Peyer's patch (tissue), 4 donors: ENCODE data around the gene GALE. TPM values are rescaled to one million over a fixed set of nuclear protein-coding genes. Genes with fewer than 3 reads are reported as not detected.
A peak's percentile ranks its signal among the peaks of the same experiment; 100 is the strongest.

Source experiments
- DNase-seq, 3 donors: peaks; one replicate each; pipeline ENCODE4 v3.0.0-alpha.2; 2017 to 2019
- H3K27ac ChIP-seq, 4 donors: fragments of 200-600 bp; sonication (generic); one replicate each; pipeline ENCODE4 v1.5.1; 2016 to 2019
- H3K27me3 ChIP-seq, 2 donors: fragments of 200-600 bp; sonication (generic); one replicate each; pipeline ENCODE4 v1.5.1; 2019
- H3K36me3 ChIP-seq, 3 donors: fragments of 200-600 bp; sonication (generic); one replicate each; pipeline ENCODE4 v1.5.1; 2016 to 2019
- H3K4me1 ChIP-seq, 4 donors: fragments of 200-600 bp; sonication (generic); one replicate each; pipeline ENCODE4 v1.5.1; 2016 to 2019
- H3K4me3 ChIP-seq, 4 donors: fragments of 200-600 bp; sonication (generic); 1 replicate in 3 of 4; 2 replicates in 1 of 4; pipeline ENCODE4 v1.5.1; 2016 to 2019; ENCODE audit warnings: mild to moderate bottlenecking in 1 of 4
- H3K9me3 ChIP-seq, 4 donors: fragments of 200-600 bp; sonication (generic); one replicate each; pipeline ENCODE4 v1.5.1; 2016 to 2019; ENCODE audit warnings: mild to moderate bottlenecking in 1 of 4
- POLR2A ChIP-seq, 2 donors: fragments of 450-650 bp; IDR thresholded peaks; one replicate each; pipeline ENCODE4 v1.5.1; 2017; ENCODE audit warnings: antibody characterized with exemption in 2 of 2, mild to moderate bottlenecking in 2 of 2, moderate library complexity in 2 of 2
- total RNA-seq, 4 donors: library from RNA; depleted of rRNA; stranded (reverse); fragments of >200 nt; gene quantifications; one replicate each; pipeline ENCODE4 v1.1.0, GENCODE V29; 2016
- TF ChIP-seq, protein P1 (sequence below), 6 experiments: fragments of 450-650 bp in 4 of 6; fragments of 200-600 bp in 2 of 6; sonication (generic) in 1 of 6; IDR thresholded peaks; one replicate each; pipeline ENCODE4 v1.5.1; 2017 to 2019; ENCODE audit warnings: antibody characterized with exemption in 6 of 6, mild to moderate bottlenecking in 3 of 6, moderate library complexity in 1 of 6

The GALE gene
- total RNA-seq, 4 donors from 2014 or later = 58.6 to 137 (median 107) TPM

DNA sequence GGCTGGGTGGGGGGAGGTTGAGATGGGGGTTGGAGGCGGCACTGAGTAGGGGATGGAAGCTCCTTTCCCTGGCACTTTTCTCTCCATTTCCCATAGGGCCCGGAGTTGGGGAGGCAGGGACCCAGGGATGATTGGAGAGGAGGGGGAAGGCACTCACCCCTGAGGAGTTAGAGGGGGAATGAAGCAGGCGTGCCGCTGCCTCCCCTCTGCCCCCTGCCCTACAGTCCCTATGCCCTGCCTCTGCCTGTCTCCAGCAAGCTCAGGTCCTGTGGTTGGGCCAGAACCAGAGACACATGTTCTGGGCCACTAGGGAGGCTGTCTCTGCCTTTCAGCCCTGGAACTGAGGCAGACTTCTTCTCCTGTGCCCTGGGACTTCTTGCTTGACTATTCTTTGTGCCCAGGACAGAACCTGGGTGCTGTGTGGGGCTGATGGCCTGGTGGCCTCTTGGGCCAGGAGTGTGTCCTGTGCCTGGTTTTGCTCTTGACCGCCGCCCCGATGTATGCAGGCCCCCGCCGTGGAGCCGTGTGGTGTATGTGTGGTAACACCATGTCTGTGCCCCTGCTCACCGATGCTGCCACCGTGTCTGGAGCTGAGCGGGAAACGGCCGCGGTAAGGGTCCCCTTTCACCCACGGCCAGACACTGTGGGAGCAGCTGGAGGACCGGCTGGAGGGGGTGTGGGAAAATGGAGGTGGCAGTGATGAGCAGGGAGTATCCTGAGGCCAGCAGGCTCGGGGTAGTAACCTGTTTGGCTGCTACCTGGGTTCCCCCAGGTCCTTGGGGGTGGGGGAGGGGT, 8.2 kb downstream of the GALE start:
- no peaks in the 10 kb centered on the region for H3K9me3 ChIP-seq
- DNase-seq = peak in 1 of 3 donors; percentile 49
- no peaks in the 10 kb centered on the region for H3K27me3 ChIP-seq
- H3K36me3 ChIP-seq = peaks cover 0 to 56% (median 0%) of the 10 kb centered on the region in 3 donors
- TF ChIP-seq POLR2A (IDR thresholded peaks at IDR 0.05) = no peak
- TF ChIP-seq, protein P1, sequence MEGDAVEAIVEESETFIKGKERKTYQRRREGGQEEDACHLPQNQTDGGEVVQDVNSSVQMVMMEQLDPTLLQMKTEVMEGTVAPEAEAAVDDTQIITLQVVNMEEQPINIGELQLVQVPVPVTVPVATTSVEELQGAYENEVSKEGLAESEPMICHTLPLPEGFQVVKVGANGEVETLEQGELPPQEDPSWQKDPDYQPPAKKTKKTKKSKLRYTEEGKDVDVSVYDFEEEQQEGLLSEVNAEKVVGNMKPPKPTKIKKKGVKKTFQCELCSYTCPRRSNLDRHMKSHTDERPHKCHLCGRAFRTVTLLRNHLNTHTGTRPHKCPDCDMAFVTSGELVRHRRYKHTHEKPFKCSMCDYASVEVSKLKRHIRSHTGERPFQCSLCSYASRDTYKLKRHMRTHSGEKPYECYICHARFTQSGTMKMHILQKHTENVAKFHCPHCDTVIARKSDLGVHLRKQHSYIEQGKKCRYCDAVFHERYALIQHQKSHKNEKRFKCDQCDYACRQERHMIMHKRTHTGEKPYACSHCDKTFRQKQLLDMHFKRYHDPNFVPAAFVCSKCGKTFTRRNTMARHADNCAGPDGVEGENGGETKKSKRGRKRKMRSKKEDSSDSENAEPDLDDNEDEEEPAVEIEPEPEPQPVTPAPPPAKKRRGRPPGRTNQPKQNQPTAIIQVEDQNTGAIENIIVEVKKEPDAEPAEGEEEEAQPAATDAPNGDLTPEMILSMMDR (IDR thresholded peaks at IDR 0.05) = no peak
- peak overlapping the region; percentile 62 to 82 (median 74) for H3K4me3 ChIP-seq
- peak overlapping the region; percentile 75 to 86 (median 82) for H3K27ac ChIP-seq
- H3K4me1 ChIP-seq = peaks cover 5 to 29% (median 10%) of the 10 kb centered on the region in 4 donors

GRCh38 chr1:23791516-23792047, 9.0 kb downstream of the GALE start:
- peak in 2 of 3 donors; percentile 36 to 59 for DNase-seq
- Histone ChIP-seq H3K27me3 (no peaks in the 10 kb centered on the region), H3K36me3 (peaks cover 0 to 57% (median 0%) of the 10 kb centered on the region in 3 donors), H3K4me1 (peaks cover 5 to 29% (median 10%) of the 10 kb centered on the region in 4 donors), H3K9me3 (no peaks in the 10 kb centered on the region), H3K27ac (peak overlapping the region; percentile 75 to 86 (median 82)), H3K4me3 (peak overlapping the region; percentile 62 to 82 (median 74))
- TF ChIP-seq, protein P1 (IDR thresholded peaks at IDR 0.05) = no peak
- TF ChIP-seq POLR2A (IDR thresholded peaks at IDR 0.05) = no peak

DNA sequence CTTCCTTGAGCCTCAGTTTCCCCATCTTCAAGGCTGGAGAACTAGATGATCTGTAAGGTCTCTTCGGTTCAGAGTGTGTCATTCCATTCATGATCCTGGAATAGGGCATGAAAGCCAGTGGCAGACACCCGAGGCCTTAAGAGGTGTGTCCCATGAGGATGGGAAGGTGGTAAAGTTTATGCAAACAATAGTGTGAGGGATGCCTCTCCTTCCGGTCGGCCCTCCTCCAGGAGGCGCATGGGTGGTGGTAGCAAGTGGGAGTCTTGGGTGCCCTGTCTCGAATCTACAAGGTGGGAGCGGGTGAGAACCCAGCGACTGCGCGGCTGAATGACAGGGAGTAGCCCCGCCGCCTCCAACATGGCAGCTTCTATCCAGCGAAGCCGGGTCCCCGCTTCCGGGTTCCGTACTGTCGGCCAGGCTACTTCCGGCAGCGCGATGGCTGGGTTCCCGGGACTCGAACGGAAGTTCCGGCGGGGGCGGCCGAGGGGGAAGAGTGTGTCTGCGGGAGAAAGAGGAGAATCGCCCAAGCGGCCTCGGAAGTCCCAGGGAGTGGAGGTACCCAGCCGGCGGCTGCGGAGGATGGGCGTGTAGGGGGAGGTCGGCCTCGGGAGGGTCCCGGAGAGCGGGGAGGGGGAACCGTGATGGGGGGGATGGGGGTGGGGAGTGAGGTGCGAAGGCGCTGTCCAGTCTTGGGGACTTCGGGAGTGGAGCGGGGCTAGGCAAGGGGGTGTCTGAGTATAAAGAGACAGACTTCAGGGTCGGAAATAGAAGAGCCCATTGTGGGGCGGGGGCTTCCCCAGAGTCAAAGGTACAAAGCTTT, 9.6 kb downstream of the GALE start, which contains the start of gene LYPLA2:
Gene LYPLA2 (plus strand): TSS at position 450 of the 820 bp plus-strand sequence. CDS start 1,538 bp downstream, outside the sequence.
- H3K9me3 ChIP-seq = no peaks in the 10 kb centered on the region
- peak; percentile 93 to 96 (median 94) for DNase-seq
- peak within 1 kb of the TSS; percentile 62 to 82 (median 74) for H3K4me3 ChIP-seq
- H3K27ac ChIP-seq = peak within 1 kb of the TSS; percentile 75 to 86 (median 82)
- peaks cover 0 to 59% (median 3%) of the 10 kb centered on the region in 3 donors for H3K36me3 ChIP-seq
- H3K4me1 ChIP-seq = peaks cover 5 to 29% (median 10%) of the 10 kb centered on the region in 4 donors
- TF ChIP-seq POLR2A (IDR thresholded peaks at IDR 0.05) = no peak
- TF ChIP-seq, protein P1 (IDR thresholded peaks at IDR 0.05) = no peak
- H3K27me3 ChIP-seq = no peaks in the 10 kb centered on the region

GRCh38 chr1:23788695-23789094, 11.9 kb downstream of the GALE start:
- H3K36me3 ChIP-seq = peaks cover 0 to 58% (median 3%) of the 10 kb centered on the region in 3 donors
- H3K27me3 ChIP-seq = no peaks in the 10 kb centered on the region
- H3K27ac ChIP-seq = no peak overlapping the region
- H3K4me3 ChIP-seq = no peak overlapping the region
- no peak for TF ChIP-seq POLR2A (IDR thresholded peaks at IDR 0.05)
- TF ChIP-seq, protein P1 (IDR thresholded peaks at IDR 0.05) = no peak
- no peaks in the 10 kb centered on the region for H3K9me3 ChIP-seq
- DNase-seq = no peak
- H3K4me1 ChIP-seq = peaks cover 5 to 27% (median 10%) of the 10 kb centered on the region in 4 donors

- no peak for TF ChIP-seq POLR2A (IDR thresholded peaks at IDR 0.05)
- TF ChIP-seq, protein P1 (IDR thresholded peaks at IDR 0.05) = no peak
- Histone ChIP-seq H3K4me3 (no peak overlapping the region), H3K9me3 (no peaks in the 10 kb centered on the region), H3K27me3 (no peaks in the 10 kb centered on the region), H3K36me3 (peaks cover 0 to 53% (median 3%) of the 10 kb centered on the region in 3 donors), H3K4me1 (peaks cover 5 to 17% (median 9%) of the 10 kb centered on the region in 4 donors), H3K27ac (no peak overlapping the region)
- DNase-seq = no peak
Measured at GRCh38 chr1:23787701-23788100, 12.9 kb downstream of the GALE start.
